Lower leg skin (tissue), 4 donors: ENCODE data around the gene SLC66A1. TPM values are rescaled to one million over a fixed set of nuclear protein-coding genes. Genes with fewer than 3 reads are reported as not detected.

Experiments
- DNase-seq, 2 donors: peaks; one replicate each; pipeline ENCODE4 v3.0.0-alpha.2; 2019; ENCODE audit warnings: low spot score in 2 of 2
- H3K4me3 ChIP-seq: fragments of 200-600 bp; sonication (generic); 2 replicates; pipeline ENCODE4 v1.5.1; 2017; ENCODE audit warnings: mild to moderate bottlenecking, low read depth; ENCODE audit not compliant: poor library complexity, severe bottlenecking
- POLR2A ChIP-seq, 2 donors: fragments of 450-650 bp; IDR thresholded peaks; one replicate each; pipeline ENCODE4 v1.6.1; 2016 to 2017; ENCODE audit warnings: antibody characterized with exemption in 2 of 2, mild to moderate bottlenecking in 1 of 2, moderate library complexity in 1 of 2
- WGBS, 2 donors: methylation state at CpG; one replicate each; pipeline ENCODE4 v1.1.5; 2018; 5-methylcytosine and 5-hydroxymethylcytosine counted together
- intact Hi-C: fragments of 100-400 bp; cut with DNase I; formaldehyde crosslinking; loops from one replicate; pipeline ENCODE4 v1.15.0; 2023; ENCODE audit warnings: low total_unique reads
- total RNA-seq, 4 donors: library from RNA; depleted of rRNA; stranded (reverse); fragments of >200 nt; gene quantifications; one replicate each; pipeline ENCODE4 v1.1.0, GENCODE V29; 2016
- TF ChIP-seq, protein P1 (sequence below), 3 donors: fragments of 450-650 bp; IDR thresholded peaks; one replicate each; pipeline ENCODE4 v1.5.1; 2016; ENCODE audit warnings: antibody characterized with exemption in 3 of 3, mild to moderate bottlenecking in 3 of 3, moderate library complexity in 2 of 3

The SLC66A1 gene
- total RNA-seq, 4 donors from 2014 or later, result 17.9 to 22.4 (median 19.5) TPM

GRCh38 chr1:19305880-19306279 is 6.2 kb upstream of the SLC66A1 start:
- 93 to 97% methylated on average over 10 to 11 of the region's 11 CpGs for WGBS, 2 donors
- TF ChIP-seq, protein P1, sequence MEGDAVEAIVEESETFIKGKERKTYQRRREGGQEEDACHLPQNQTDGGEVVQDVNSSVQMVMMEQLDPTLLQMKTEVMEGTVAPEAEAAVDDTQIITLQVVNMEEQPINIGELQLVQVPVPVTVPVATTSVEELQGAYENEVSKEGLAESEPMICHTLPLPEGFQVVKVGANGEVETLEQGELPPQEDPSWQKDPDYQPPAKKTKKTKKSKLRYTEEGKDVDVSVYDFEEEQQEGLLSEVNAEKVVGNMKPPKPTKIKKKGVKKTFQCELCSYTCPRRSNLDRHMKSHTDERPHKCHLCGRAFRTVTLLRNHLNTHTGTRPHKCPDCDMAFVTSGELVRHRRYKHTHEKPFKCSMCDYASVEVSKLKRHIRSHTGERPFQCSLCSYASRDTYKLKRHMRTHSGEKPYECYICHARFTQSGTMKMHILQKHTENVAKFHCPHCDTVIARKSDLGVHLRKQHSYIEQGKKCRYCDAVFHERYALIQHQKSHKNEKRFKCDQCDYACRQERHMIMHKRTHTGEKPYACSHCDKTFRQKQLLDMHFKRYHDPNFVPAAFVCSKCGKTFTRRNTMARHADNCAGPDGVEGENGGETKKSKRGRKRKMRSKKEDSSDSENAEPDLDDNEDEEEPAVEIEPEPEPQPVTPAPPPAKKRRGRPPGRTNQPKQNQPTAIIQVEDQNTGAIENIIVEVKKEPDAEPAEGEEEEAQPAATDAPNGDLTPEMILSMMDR (IDR thresholded peaks at IDR 0.05), result no peak
- TF ChIP-seq POLR2A (IDR thresholded peaks at IDR 0.05), result no peak
- intact Hi-C loops, result no loop called here
- DNase-seq, result no peak
- H3K4me3 ChIP-seq, result no peak overlapping the region

- TF ChIP-seq, protein P1 (IDR thresholded peaks at IDR 0.05), result no peak
- TF ChIP-seq POLR2A (IDR thresholded peaks at IDR 0.05), result no peak
- intact Hi-C loops, result no loop called here
- 93 to 95% methylated on average over 6 of the region's 6 CpGs for WGBS, 2 donors
- no peak for DNase-seq
- no peak overlapping the region for H3K4me3 ChIP-seq
Measured at GRCh38 chr1:19306941-19307340, 5.2 kb upstream of the SLC66A1 start.

- no peak for DNase-seq
- H3K4me3 ChIP-seq, result no peak overlapping the region
- WGBS, 2 donors, result 89 to 90% methylated on average over 8 to 10 of the region's 10 CpGs
- intact Hi-C loops, result no loop called here
- no peak for TF ChIP-seq POLR2A (IDR thresholded peaks at IDR 0.05)
- TF ChIP-seq, protein P1 (IDR thresholded peaks at IDR 0.05), result no peak
Measured at GRCh38 chr1:19307794-19308508, 4.2 kb upstream of the SLC66A1 start.

- intact Hi-C loops, result no loop called here
- no peak for TF ChIP-seq POLR2A (IDR thresholded peaks at IDR 0.05)
- TF ChIP-seq, protein P1 (IDR thresholded peaks at IDR 0.05), result no peak
- DNase-seq, result no peak
- H3K4me3 ChIP-seq, result no peak overlapping the region
- WGBS, 2 donors, result 93 to 100% methylated on average over 3 of the region's 3 CpGs
Measured at GRCh38 chr1:19308509-19308907, 3.6 kb upstream of the SLC66A1 start.

DNA sequence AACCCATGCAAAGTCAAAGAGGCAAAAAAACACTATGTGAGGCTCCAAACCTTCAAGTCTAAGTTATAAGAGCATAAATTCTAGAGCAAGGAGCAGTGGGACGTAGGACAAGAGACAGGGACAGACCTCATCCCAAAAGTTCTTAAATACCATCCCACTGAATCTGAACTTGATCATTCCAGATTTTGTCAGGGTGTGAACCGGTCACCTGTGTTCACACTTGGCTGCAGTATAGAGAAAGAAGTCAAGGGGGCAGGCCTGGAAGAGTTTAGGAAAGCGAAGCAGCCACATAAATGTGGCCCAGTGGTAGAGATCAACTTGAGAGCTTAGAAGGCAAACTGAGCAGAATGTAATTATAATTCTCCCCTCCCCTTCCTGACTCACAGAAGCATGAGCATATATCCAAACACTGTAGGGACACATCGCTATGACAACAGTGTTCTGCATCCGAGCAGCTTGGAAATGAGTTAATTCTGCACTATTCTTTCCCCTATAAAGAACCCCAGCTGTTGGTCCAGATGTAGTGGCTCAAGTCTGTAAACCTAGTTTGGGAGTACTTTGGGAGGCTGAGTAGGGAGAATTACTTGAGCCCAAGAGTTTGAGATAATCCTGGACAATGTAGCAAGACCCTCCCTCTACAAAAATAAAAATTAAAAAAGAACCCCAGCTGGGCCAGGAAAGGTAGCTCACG is 2.9 kb upstream of the SLC66A1 start:
- intact Hi-C loops, result no loop called here
- no peak for DNase-seq
- no peak for TF ChIP-seq POLR2A (IDR thresholded peaks at IDR 0.05)
- TF ChIP-seq, protein P1 (IDR thresholded peaks at IDR 0.05), result no peak
- no peak overlapping the region for H3K4me3 ChIP-seq
- 68 to 83% methylated on average over 6 of the region's 6 CpGs for WGBS, 2 donors
